Stimulated activated CD4-positive, alpha-beta T cell treated with anti-CD3 and anti-CD28 coated beads, Interleukin-4, amount 100 ng/mL, for 24 hours (primary cell): Measurements from ENCODE around the gene OR7D2.
"Not testable (repeated sequence)": the region's sequence is repeated elsewhere in the genome, so short reads cannot be mapped to it uniquely, and the experiment has no call there.

Experiments used
- DNase-seq: peaks from one replicate; pipeline ENCODE4 v3.0.0-alpha.2; 2020

The OR7D2 gene

DNA sequence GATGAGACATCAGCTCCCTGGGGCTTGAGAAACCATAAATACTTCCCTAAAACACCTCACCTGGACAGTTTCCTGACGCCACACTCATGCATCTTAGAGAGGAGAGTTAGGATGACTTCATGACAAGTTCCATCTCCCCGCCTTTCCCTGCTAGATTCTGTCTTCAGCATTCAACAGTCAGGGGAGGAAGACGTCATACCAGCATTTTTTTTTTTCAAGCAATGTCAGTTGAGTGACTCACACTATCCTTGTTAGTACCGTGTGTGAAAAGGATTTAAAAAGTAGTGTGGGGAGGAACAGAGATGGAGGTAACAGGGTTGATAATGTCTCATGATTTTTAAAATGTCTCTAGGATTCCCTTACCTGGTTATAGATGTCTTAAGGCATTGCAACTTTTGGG lies at the start of gene OR7D2:
TSS of gene OR7D2 (plus strand) at position 79 of the 400 bp plus-strand sequence. CDS start 6,803 bp downstream, outside the sequence.
- DNase-seq = no peak

GRCh38 chr19:9130965-9131364 lies 47.8 kb upstream of the OR7D2 start:
- no peak for DNase-seq

GRCh38 chr19:9132422-9132821 lies 46.4 kb upstream of the OR7D2 start:
- no peak for DNase-seq

DNA sequence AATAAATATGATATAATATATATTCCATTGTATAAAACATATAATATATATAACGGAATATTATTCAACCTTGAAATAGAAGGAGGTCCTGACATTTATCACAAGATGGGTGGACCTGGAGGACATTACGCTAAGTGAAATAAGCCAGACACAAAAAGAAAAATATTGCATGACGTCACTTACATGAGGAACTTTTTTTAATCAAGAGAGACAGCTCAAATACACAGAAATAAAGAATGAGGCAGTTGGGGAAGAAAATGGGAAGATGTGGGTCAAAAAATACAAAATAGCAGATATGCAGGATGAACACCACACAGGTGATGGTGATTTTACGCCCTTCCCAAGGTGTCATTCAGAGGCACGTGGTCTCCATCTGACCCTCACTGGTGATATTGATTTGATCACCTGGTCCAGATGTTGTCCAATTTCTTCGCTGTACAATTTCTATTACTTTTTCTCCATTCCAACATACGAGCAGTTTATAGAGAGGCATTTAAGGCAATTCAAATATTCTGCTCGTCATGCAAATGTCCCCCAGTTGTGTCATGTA lies 39.1 kb upstream of the OR7D2 start:
- no peak for DNase-seq

DNA sequence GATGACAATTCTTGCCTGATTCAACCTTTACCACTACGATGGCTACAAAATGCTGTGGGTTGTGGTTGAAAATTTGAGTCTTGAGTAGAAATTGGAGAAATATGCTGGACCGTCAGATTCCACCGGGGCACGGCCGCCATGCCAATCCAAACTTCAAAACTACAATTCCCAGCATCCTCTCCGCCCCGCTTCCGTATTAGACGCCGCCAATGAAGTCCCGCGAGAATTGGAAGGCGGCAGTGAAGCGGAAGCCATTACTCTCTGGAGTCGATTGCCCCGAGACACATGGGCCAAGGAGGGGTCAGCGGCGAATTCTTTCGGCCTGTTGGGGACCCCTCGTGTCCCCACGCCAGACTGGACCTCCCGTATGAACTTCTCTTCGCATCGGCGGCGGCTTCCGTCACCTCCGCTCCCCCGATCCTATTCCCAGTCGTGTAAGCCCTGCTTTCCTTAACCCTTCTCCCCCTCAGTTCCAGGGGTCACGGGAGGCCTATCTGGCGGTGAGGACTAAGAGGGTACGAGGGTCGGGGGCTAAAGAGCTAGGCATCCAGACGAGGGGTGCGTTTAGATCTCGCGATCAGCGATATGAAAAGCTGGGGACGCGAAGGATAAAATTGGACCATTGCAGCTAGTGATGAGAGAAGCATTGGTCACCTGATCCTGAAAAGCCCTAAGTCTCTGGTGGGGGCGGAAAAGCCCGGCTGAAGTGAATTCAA lies 38.5 kb upstream of the OR7D2 start, which contains the start of gene ZNF317:
TSS of gene ZNF317 (plus strand) at position 239 of the 716 bp plus-strand sequence. CDS start 15,620 bp downstream, outside the sequence.
- peak; percentile 92 for DNase-seq

DNA sequence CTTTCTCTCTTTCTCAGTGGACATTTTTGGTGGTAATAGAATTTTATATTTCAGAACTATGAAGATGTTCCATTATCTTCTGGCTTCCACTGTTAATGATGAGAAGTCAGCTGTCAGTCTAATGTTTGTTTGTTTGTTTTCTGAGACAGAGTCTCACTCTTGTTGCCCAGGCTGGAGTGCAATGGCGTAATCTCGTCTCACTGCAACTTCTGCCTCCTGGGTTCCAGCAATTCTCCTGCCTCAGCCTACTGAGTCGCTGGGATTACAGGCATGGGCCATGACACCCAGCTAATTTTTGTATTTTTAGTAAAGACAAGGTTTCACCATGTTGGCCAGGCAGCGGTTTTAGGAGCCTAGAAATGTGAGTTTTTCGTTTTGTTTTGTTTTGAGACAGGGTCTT lies 33.9 kb upstream of the OR7D2 start:
- DNase-seq = no peak

DNA sequence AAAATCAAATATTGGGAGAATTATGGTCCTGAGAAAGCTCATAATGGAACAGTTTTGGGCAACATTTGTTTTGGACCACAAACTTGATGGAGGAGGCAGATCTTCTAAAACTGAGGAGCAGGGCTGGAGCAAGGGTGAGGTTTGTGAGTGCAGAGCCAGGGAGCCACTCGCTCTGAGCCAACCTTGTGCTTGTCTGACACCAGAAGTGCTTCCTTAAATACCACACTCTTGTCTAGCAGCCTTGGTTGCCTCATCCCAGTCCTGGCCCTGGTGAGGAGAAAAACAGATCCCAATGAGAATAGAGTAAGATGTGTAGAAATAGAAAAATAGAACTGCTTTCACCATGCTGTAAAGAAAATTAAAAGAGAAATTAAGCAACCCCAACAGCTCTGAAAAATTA lies 31.9 kb upstream of the OR7D2 start:
- DNase-seq = no peak

DNA sequence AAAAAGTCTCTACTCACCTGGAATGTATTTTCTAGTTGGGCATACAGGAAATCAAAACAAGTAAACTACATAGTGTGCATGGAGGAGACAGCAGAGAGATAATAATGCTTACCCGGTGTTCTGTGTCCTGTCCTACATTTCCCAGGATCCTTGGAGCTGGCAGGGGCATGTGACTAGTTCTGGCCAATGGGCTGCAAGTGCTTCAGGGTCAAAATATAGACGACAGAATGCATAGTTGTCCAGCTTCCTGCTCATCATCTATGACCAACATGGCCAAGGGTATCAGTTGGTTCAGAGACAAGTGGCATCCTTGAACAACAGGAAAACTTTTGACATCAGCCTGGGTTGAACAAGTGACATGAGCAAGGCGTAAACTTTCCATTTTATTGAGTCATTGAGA lies 30.1 kb upstream of the OR7D2 start:
- no peak for DNase-seq

- DNase-seq = no peak
Observed at GRCh38 chr19:9149997-9150396, 28.8 kb upstream of the OR7D2 start.

GRCh38 chr19:9150650-9151049 lies 28.1 kb upstream of the OR7D2 start:
- no peak for DNase-seq

DNA sequence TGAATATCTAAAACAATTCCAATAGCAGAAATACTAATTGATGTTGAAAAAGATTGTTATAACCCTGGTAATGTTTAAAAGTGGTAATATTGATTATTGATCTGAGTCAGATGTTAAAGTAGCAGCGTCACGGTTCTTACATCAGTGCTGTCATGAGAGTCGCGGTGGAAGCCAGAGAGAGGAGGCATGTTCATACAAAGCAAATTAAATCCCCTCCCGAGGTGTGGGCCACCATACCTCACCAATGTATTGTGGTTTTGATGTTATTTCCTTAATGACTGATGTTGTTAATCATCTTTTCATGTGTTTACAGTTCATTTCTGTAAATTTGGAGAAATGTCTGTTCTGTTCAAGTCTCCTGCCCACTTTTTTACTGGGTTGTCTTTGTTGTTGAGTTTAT lies 27.4 kb upstream of the OR7D2 start:
- no peak for DNase-seq

DNA sequence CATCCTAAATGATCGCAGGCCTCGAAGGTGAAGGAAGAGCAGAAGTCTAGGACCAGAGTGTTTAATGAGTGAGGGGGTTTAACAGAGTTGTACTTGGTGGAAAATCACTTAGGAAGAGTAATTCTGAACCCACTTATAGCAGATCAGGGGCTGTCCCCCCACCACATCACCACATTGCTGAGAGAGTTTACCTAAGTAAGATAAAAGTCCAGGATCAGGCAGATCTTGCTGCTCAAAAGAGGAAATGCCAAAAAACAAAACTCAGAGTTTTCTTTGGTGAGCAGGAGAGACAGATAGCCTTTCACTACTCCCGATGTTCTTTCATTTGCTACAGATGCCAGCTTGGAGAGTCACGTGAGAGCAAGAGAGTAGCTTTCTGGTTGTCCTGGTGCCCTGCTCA lies 23.2 kb upstream of the OR7D2 start:
- no peak for DNase-seq

GRCh38 chr19:9156304-9156703 lies 22.5 kb upstream of the OR7D2 start:
- no peak for DNase-seq

DNA sequence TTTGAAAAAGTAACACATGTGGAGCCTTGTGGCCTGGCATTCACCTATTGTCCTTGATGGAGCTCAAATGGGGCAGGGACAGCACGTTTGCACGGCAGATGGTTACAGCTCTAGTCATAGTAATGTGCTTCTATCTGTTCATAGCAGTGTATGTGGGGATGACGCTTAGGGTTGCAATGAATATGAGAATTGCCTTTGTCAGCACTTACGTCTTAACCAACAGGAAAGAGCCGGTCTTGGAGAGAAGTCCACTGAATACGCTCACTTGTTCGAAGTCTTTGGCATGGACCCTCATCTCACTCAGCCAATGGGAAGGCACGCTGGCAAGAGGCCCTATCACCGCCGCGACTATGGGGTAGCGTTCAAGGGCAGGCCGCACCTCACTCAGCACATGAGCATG lies 18.9 kb upstream of the OR7D2 start:
- no peak for DNase-seq

GRCh38 chr19:9161427-9161826 lies 17.4 kb upstream of the OR7D2 start:
- DNase-seq = no peak

DNA sequence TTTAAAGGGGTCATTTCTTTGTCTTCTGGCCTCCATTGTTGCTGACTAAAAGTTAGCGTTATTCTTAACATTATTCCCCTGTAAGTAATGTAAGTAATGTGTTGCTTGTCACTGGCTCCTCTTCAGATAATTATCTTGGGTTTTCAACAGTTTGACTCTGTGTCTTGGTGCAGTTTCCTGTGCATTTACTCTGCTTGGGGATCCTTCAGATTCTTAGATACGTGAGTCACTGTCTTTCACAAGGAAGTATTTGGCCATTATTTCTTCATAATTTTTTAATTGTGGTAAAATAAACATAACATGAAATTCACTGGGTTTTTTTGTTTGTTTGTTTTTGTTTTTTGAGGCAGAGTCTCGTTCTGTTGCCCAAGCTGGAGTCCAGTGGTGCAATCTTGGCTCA lies 13.5 kb upstream of the OR7D2 start:
- DNase-seq = no peak

- DNase-seq = no peak
Observed at GRCh38 chr19:9166846-9167245, 11.9 kb upstream of the OR7D2 start.

DNA sequence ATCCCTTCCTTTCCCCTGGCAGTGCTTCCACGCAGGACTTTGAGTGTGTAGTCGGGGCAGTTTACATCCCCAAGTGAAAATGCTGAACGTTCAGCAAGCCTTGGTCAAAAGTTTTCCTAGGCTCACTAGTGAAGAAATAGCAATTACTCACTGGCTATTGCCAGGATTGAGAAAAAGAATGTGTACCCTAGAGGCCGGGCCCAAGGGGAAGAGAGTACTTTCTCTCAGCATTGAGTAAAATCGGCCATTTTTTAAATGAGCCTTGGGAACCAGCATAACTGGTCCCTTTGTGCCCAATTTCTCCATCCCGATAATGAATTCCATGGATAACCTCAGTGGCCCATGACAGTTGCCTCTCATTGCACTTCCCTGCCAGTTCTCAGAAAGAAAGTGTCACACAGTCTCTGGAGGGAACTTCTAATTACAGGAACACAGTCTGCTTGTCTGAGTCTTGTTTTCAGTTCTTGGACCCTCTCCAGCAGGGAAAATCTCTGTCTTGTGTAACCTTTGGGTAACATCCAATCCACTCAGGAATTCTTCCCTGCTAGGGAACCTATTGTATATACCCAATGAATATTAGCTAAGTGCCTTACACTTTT lies 7.3 kb upstream of the OR7D2 start:
- no peak for DNase-seq

DNA sequence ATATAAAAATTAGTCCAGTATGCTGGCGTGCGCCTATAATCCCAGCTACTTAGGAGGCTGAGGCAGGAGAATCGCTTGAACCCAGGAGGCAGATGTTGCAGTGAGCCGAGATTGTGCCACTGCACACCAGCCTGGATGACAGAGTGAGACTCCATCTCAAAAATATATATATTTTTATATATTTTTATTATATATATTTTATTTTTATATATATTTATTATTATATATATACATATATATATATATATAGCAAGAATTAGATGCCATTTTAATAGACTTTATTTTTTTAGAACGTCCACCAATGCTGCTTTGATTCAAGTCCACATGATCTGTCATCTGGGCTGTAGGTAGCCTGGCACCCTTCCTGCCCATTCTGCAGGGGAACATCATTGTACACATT lies 3.5 kb upstream of the OR7D2 start:
- DNase-seq = no peak

- no peak for DNase-seq
Observed at GRCh38 chr19:9183000-9183399, 4.2 kb downstream of the OR7D2 start.

DNA sequence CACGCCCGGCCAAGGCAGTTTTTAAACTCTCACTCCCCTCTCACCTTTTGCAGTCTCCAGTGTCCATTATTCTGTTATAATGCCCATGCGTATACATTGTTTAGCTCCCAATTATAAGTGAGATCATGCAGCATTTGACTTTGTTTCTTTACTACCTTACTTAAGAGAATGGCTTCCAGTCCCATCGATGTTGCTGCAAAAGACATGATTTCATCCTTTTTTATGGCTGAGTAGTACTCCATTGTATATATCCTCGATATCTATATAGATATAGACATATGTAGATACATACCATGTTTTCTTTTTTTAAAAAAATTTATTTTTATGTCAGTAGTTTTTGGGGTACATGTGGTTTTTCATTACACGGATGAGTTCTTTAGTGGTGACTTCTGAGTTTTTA lies 8.4 kb downstream of the OR7D2 start:
- DNase-seq = no peak

GRCh38 chr19:9189535-9189934 lies 10.8 kb downstream of the OR7D2 start:
- DNase-seq = no peak

DNA sequence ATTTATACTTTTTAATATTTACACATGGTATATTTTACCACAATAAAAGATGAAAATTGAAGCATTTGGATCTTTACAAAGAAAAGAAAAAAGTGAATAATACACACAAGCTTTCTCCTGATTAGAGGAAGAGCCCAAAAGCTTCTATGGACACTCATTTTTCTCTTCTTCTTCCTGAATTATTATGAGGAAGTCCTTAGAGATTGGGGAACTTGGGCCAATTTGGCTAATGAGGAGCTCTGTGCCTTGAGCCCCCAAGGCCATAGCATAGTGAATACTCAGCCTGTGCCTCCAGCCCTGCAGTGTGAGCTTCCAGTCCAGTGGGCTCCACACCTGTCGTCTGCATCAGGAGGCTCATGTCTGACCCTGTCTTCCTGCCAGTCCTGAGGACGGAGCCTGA lies 19.3 kb downstream of the OR7D2 start:
- not testable (repeated sequence) for DNase-seq

DNA sequence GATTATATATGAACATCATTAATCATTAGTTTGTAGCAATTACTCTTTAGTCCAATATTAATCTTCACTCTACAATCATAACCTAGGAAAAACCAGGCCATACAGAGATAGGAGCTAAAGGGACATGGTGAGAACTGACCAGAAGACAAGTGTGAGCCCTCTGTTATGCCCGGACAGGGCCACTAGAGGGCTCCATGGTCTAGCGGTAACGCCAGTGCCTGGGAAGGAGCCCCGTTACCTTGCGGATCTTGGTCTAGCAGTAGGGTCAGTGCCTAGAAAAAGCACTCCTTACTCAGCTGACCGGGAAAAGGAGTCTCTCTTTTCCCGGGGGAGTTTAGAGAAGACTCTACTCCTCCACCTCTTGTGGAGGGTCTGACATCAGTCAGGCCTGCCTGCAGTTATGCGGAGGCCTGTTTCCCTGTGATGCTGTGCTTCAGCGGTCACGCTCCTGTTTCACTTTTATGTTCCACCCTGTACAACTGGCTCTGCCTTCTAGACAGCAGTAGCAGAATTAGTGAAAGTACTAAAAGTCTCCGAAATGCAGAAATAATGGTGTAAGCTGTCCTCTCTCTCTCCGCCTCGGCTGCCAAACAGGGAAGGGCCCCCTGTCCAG lies 26.8 kb downstream of the OR7D2 start:
- DNase-seq = peak; percentile 69
